IMR-90 (cell line): ENCODE results near the gene TMSB15B. TPM values are rescaled to one million over a fixed set of nuclear protein-coding genes. Genes with fewer than 3 reads are reported as not detected.

Experiments used
- ATAC-seq: fragments of 200-7000 bp; cut with Tn5 transposase; 2 replicates; pipeline ENCODE4 v1.9.1; 2020; ENCODE audit warnings: low read depth, mild to moderate bottlenecking, moderate library complexity
- BruUV-seq: library from RNA; stranded (reverse); fragments of 400-500 nt; replicated peaks from 2 replicates; lab custom pipeline; 2021; lab: Mats Ljungman, UMichigan
- CTCF ChIA-PET: fragments of 300-600 bp; formaldehyde crosslinking; extraction: SDS; loops from one replicate; lab custom pipeline; 2021; ENCODE audit warnings: antibody characterized with exemption; lab: Yijun Ruan, JAX
- POLR2A ChIA-PET: fragments of 300-600 bp; sonication (Branson Sonifier 250); formaldehyde crosslinking; loops from one replicate; lab custom pipeline; 2022; ENCODE audit warnings: antibody characterized with exemption; ENCODE audit not compliant: unreplicated experiment; lab: Charles Lee
- DNase-seq: peaks from one replicate; pipeline ENCODE4 v3.0.0; 2013
- H2AFZ ChIP-seq: replicated peaks from 2 replicates; pipeline ENCODE3; 2013; ENCODE audit warnings: low read length, mild to moderate bottlenecking; ENCODE audit not compliant: poor library complexity
- H2AK5ac ChIP-seq: 2 replicates; pipeline ENCODE4 v1.6.1; 2013; ENCODE audit warnings: low read depth, low read length, inconsistent platforms
- H2AK9ac ChIP-seq: replicated peaks from 2 replicates; pipeline ENCODE3; 2013; ENCODE audit warnings: mild to moderate bottlenecking, low read depth, low read length, moderate library complexity; ENCODE audit not compliant: poor library complexity
- H2BK120ac ChIP-seq: 2 replicates; pipeline ENCODE4 v1.6.1; 2013; ENCODE audit warnings: low read depth, low read length, inconsistent platforms
- H2BK15ac ChIP-seq: 3 replicates; pipeline ENCODE4 v1.6.1; 2013; ENCODE audit warnings: low read depth, low read length, inconsistent platforms
- H2BK20ac ChIP-seq: 2 replicates; pipeline ENCODE4 v1.6.1; 2013; ENCODE audit warnings: low read depth, mild to moderate bottlenecking, inconsistent platforms, low read length, moderate library complexity
- H2BK5ac ChIP-seq: 2 replicates; pipeline ENCODE4 v1.6.1; 2013; ENCODE audit warnings: mild to moderate bottlenecking, low read depth, low read length, inconsistent platforms; ENCODE audit not compliant: poor library complexity, severe bottlenecking
- H3K14ac ChIP-seq: replicated peaks from 2 replicates; pipeline ENCODE4 v1.6.1; 2013; ENCODE audit warnings: low read depth, low read length, inconsistent platforms
- H3K18ac ChIP-seq: 2 replicates; pipeline ENCODE4 v1.6.1; 2013; ENCODE audit warnings: low read depth, low read length, control low read depth
- H3K23ac ChIP-seq: 2 replicates; pipeline ENCODE4 v1.6.1; 2013; ENCODE audit warnings: low read depth, low read length, inconsistent platforms
- H3K27ac ChIP-seq: 2 replicates; pipeline ENCODE4 v1.5.1; 2013; ENCODE audit warnings: mild to moderate bottlenecking, control low read depth, low read length; ENCODE audit not compliant: insufficient read depth
- H3K27me3 ChIP-seq: 2 replicates; pipeline ENCODE4 v1.6.1; 2013; ENCODE audit warnings: low read length; ENCODE audit not compliant: control insufficient read depth, insufficient read depth
- H3K36me3 ChIP-seq: 2 replicates; pipeline ENCODE4 v1.6.1; 2013; ENCODE audit warnings: low read length, mixed read lengths; ENCODE audit not compliant: control insufficient read depth, insufficient read depth
- H3K4ac ChIP-seq: 2 replicates; pipeline ENCODE4 v1.6.1; 2013; ENCODE audit warnings: low read depth, low read length, inconsistent platforms
- H3K4me1 ChIP-seq: 2 replicates; pipeline ENCODE4 v1.6.1; 2013; ENCODE audit warnings: low read length, mixed read lengths; ENCODE audit not compliant: control insufficient read depth, insufficient read depth
- H3K4me2 ChIP-seq: 2 replicates; pipeline ENCODE4 v1.6.1; 2013; ENCODE audit warnings: low read depth, mild to moderate bottlenecking, control low read depth, low read length, moderate library complexity
- H3K4me3 ChIP-seq: 2 replicates; pipeline ENCODE4 v1.5.1; 2013; ENCODE audit warnings: low read depth, mild to moderate bottlenecking, control low read depth, low read length, moderate library complexity; ENCODE audit not compliant: insufficient read depth
- H3K56ac ChIP-seq: 2 replicates; pipeline ENCODE4 v1.6.1; 2013; ENCODE audit warnings: low read length, inconsistent platforms; ENCODE audit not compliant: insufficient read depth; ENCODE audit errors: extremely low read depth
- H3K79me1 ChIP-seq, 2 experiments: 2 replicates each; pipeline ENCODE4 v1.6.1; 2013; ENCODE audit warnings: low read length in 2 of 2, inconsistent platforms in 1 of 2, low read depth in 1 of 2
- H3K9ac ChIP-seq: 2 replicates; pipeline ENCODE4 v1.6.1; 2013; ENCODE audit warnings: low read depth, low read length, control low read depth
- H3K9me1 ChIP-seq: 2 replicates; pipeline ENCODE4 v1.6.1; 2013; ENCODE audit warnings: low read length, inconsistent platforms; ENCODE audit not compliant: insufficient read depth
- H3K9me3 ChIP-seq: 2 replicates; pipeline ENCODE4 v1.6.1; 2013; ENCODE audit warnings: low read length; ENCODE audit not compliant: control insufficient read depth, insufficient read depth
- H4K20me1 ChIP-seq: 2 replicates; pipeline ENCODE4 v1.6.1; 2013; ENCODE audit warnings: low read length, inconsistent platforms; ENCODE audit not compliant: insufficient read depth
- H4K5ac ChIP-seq: 2 replicates; pipeline ENCODE4 v1.6.1; 2013; ENCODE audit warnings: mild to moderate bottlenecking, low read depth, low read length, control low read depth
- H4K8ac ChIP-seq, 2 experiments: 2 replicates each; pipeline ENCODE4 v1.6.1; 2013; ENCODE audit warnings: low read depth in 2 of 2, low read length in 2 of 2, control low read depth in 1 of 2, inconsistent platforms in 1 of 2
- H4K91ac ChIP-seq: 2 replicates; pipeline ENCODE4 v1.6.1; 2013; ENCODE audit warnings: low read depth, low read length, inconsistent platforms; ENCODE audit not compliant: insufficient read depth
- MAFK ChIP-seq: IDR thresholded peaks from 2 replicates; pipeline ENCODE4 v1.6.1; 2012; ENCODE audit warnings: low read depth, low read length, improper control_type of control experiment
- MAZ ChIP-seq: IDR thresholded peaks from 2 replicates; pipeline ENCODE4 v1.6.1; 2012; ENCODE audit warnings: low read depth, mild to moderate bottlenecking, low read length, improper control_type of control experiment, moderate library complexity, borderline replicate concordance
- WGBS, 2 experiments: methylation state at CpG; one replicate each; pipeline versions ENCODE4 v1.1.5 to v1.1.7; 2013; ENCODE audit warnings: missing lambda C conversion rate in 2 of 2; ENCODE audit not compliant: insufficient read length in 1 of 2; ENCODE audit errors: extremely low coverage in 2 of 2; 5-methylcytosine and 5-hydroxymethylcytosine counted together
- dilution Hi-C: fragments of 300-500 bp; cut with HindIII; formaldehyde crosslinking; loops from one replicate; pipeline ENCODE4 v1.14.3; 2018; ENCODE audit warnings: low sequenced_read_pairs; ENCODE audit not compliant: unreplicated experiment
- in situ Hi-C: fragments of 300-500 bp; cut with MboI; formaldehyde crosslinking; loops from 3 replicates; pipeline ENCODE4 v1.14.3; 2019; ENCODE audit warnings: low sequenced_read_pairs, inconsistent platforms, mixed read lengths
- intact Hi-C: fragments of 100-400 bp; cut with micrococcal nuclease; formaldehyde crosslinking; loops from 2 replicates; pipeline ENCODE4 v1.10.0; 2022
- polyA plus RNA-seq, 3 experiments: library from polyadenylated mRNA; depleted of rRNA; stranded (reverse); fragments of >200 nt; gene quantifications; 2 replicates each; pipeline ENCODE4 v1.2.3, GENCODE V29; 2012; ENCODE audit warnings: low replicate concordance in 1 of 3
- total RNA-seq: library from RNA; depleted of rRNA; stranded (reverse); fragments of >200 nt; gene quantifications from 2 replicates; pipeline ENCODE4 v1.2.3, GENCODE V29; 2012

Gene TMSB15B
- total and polyA plus RNA-seq, 2 of the 4 experiments (the other 2 are of a cell fraction): 7.9 to 9.0 TPM

DNA sequence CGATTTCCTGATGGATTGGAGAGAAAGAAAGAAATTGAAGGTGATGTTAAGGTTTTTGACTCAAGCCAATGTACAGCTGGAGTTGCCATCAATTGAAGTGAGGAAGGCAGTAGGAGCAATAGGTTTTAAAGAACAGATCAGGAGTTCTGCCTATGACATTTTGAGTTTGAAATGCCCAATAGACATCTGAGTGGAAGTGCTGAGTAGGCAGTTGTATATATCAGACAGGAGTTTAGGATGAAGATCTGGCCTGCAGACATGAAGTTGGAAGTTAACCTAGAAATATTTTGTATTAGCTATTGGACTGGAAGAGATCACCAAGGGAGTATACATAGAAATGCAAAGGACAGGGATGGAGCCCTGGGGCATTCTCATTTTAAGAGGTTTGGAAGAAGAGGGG lies 12.9 kb upstream of the TMSB15B start:
- no peak overlapping the region for H2AK5ac ChIP-seq
- no peak overlapping the region for H3K4me3 ChIP-seq
- H2BK120ac ChIP-seq: no peak overlapping the region
- no peaks in the 10 kb centered on the region for H3K9me1 ChIP-seq
- no peak overlapping the region for H3K56ac ChIP-seq
- no peak overlapping the region for H2BK15ac ChIP-seq
- WGBS, 2 experiments: 50% methylated on average over 1 of the region's 1 CpG; no CpG with 5 or more reads in 1 of the 2 experiments
- no peak overlapping the region for H3K4ac ChIP-seq
- no peak overlapping the region for H4K8ac ChIP-seq
- H3K9ac ChIP-seq: no peak overlapping the region
- no peak overlapping the region for H4K91ac ChIP-seq
- H3K23ac ChIP-seq: no peak overlapping the region
- no peak overlapping the region for H3K18ac ChIP-seq
- H3K36me3 ChIP-seq: no peaks in the 10 kb centered on the region
- ATAC-seq: no peak
- dilution Hi-C loops: no loop called here
- CTCF ChIA-PET: no interaction called here
- no peak overlapping the region for H2BK5ac ChIP-seq
- TF ChIP-seq MAFK (peak; percentile 72), MAZ (no peak)
- no peak overlapping the region for H3K14ac ChIP-seq
- H4K20me1 ChIP-seq: no peaks in the 10 kb centered on the region
- BruUV-seq: no TSS peak
- H2AFZ ChIP-seq: no peak overlapping the region
- H3K79me1 ChIP-seq: no peaks in the 10 kb centered on the region
- no peak for DNase-seq
- H3K27ac ChIP-seq: no peak overlapping the region
- no peak overlapping the region for H3K4me2 ChIP-seq
- intact Hi-C loops: no loop called here
- no peak overlapping the region for H4K5ac ChIP-seq
- no peak overlapping the region for H2BK20ac ChIP-seq
- H2AK9ac ChIP-seq: no peak overlapping the region
- H3K27me3 ChIP-seq: peaks cover 2% of the 10 kb centered on the region
- POLR2A ChIA-PET: no interaction called here
- in situ Hi-C loops: no loop called here
- no peaks in the 10 kb centered on the region for H3K4me1 ChIP-seq
- H3K9me3 ChIP-seq: no peaks in the 10 kb centered on the region
